ENCODE measurements around the gene RPS29.

Gene RPS29

GRCh38 chr14:49549881-49550280 is 36.3 kb downstream of the RPS29 start:
- no peak for DNase-seq (ENCODE audit: low spot score)

GRCh38 chr14:49549446-49549845 is 36.7 kb downstream of the RPS29 start:
- DNase-seq (ENCODE audit: low spot score): no peak

- no peak for DNase-seq (ENCODE audit: low spot score)
Measured at GRCh38 chr14:49546766-49547165, 39.4 kb downstream of the RPS29 start.

- no peak for DNase-seq (ENCODE audit: low spot score)
Measured at GRCh38 chr14:49545716-49546115, 40.5 kb downstream of the RPS29 start.

- DNase-seq (ENCODE audit: low spot score): no peak
Measured at GRCh38 chr14:49545071-49545470, 41.1 kb downstream of the RPS29 start.

- no peak for DNase-seq (ENCODE audit: low spot score)
Measured at GRCh38 chr14:49541049-49541448, 45.1 kb downstream of the RPS29 start.

GRCh38 chr14:49538852-49539251 is 47.3 kb downstream of the RPS29 start:
- DNase-seq (ENCODE audit: low spot score): no peak

Measured in activated CD4-positive, alpha-beta T cell treated with anti-CD3 and anti-CD28 coated beads, Interleukin-2, Interleukin-4, amounts not matched to agents 100 ng/mL and 50 ng/mL, durations not matched to agents 16 hours and 8 hours (primary cell).